ENCODE measurements around the gene MED10.

The MED10 gene

GRCh38 chr5:6377905-6378765, at the start of gene MED10:
TSS of gene MED10 (minus strand) at chr5:6378547. CDS start at chr5:6378483, 64 bp downstream.
- peak; percentile 92 for DNase-seq (ENCODE audit: low read depth, low spot score)

GRCh38 chr5:6427694-6428093, 49.3 kb upstream of the MED10 start:
- no peak for DNase-seq (ENCODE audit: low read depth, low spot score)

GRCh38 chr5:6424700-6425099, 46.4 kb upstream of the MED10 start:
- DNase-seq (ENCODE audit: low read depth, low spot score): no peak

- DNase-seq (ENCODE audit: low read depth, low spot score): no peak
Measured at GRCh38 chr5:6424110-6424659, 45.8 kb upstream of the MED10 start.

GRCh38 chr5:6423327-6424109, 45.2 kb upstream of the MED10 start:
- DNase-seq (ENCODE audit: low read depth, low spot score): no peak

GRCh38 chr5:6419340-6419852, 41.0 kb upstream of the MED10 start:
- no peak for DNase-seq (ENCODE audit: low read depth, low spot score)

- DNase-seq (ENCODE audit: low read depth, low spot score): no peak
Measured at GRCh38 chr5:6418679-6419276, 40.4 kb upstream of the MED10 start.

- no peak for DNase-seq (ENCODE audit: low read depth, low spot score)
Measured at GRCh38 chr5:6417657-6418056, 39.3 kb upstream of the MED10 start.

GRCh38 chr5:6412811-6413210, 34.5 kb upstream of the MED10 start:
- DNase-seq (ENCODE audit: low read depth, low spot score): peak; percentile 15

- DNase-seq (ENCODE audit: low read depth, low spot score): peak; percentile 27
Measured at GRCh38 chr5:6411141-6411540, 32.8 kb upstream of the MED10 start.

GRCh38 chr5:6410421-6410820, 32.1 kb upstream of the MED10 start:
- no peak for DNase-seq (ENCODE audit: low read depth, low spot score)

GRCh38 chr5:6408627-6409446, 30.5 kb upstream of the MED10 start:
- DNase-seq (ENCODE audit: low read depth, low spot score): no peak

- no peak for DNase-seq (ENCODE audit: low read depth, low spot score)
Measured at GRCh38 chr5:6408260-6408596, 29.9 kb upstream of the MED10 start.

- no peak for DNase-seq (ENCODE audit: low read depth, low spot score)
Measured at GRCh38 chr5:6407558-6408259, 29.4 kb upstream of the MED10 start.

- DNase-seq (ENCODE audit: low read depth, low spot score): no peak
Measured at GRCh38 chr5:6405591-6405990, 27.2 kb upstream of the MED10 start.

- DNase-seq (ENCODE audit: low read depth, low spot score): no peak
Measured at GRCh38 chr5:6404129-6404528, 25.8 kb upstream of the MED10 start.

GRCh38 chr5:6403416-6403815, 25.1 kb upstream of the MED10 start:
- DNase-seq (ENCODE audit: low read depth, low spot score): no peak

GRCh38 chr5:6402939-6403338, 24.6 kb upstream of the MED10 start:
- no peak for DNase-seq (ENCODE audit: low read depth, low spot score)

GRCh38 chr5:6401410-6401809, 23.1 kb upstream of the MED10 start:
- DNase-seq (ENCODE audit: low read depth, low spot score): no peak

All from ELF-1 (cell line).